H1 (cell line): Measurements from ENCODE around the gene SERINC5. TPM values are rescaled to one million over a fixed set of nuclear protein-coding genes. Genes with fewer than 3 reads are reported as not detected.

ENCODE experiments used
- CBX8 ChIP-seq: fragments of 300-800, 300-1000 bp; sonication (generic); IDR thresholded peaks from 2 replicates; pipeline ENCODE4 v1.7.1; 2016; ENCODE audit warnings: low read depth, low read length, borderline replicate concordance
- GTF2F1 ChIP-seq: IDR thresholded peaks from 2 replicates; pipeline ENCODE4 v1.6.1; 2012; ENCODE audit warnings: low read depth, low read length, improper control_type of control experiment, borderline replicate concordance
- JUN ChIP-seq: IDR thresholded peaks from 2 replicates; pipeline ENCODE4 v1.6.1; 2011; ENCODE audit warnings: low read depth, mild to moderate bottlenecking, improper control_type of control experiment, low read length
- KDM5A ChIP-seq: fragments of 200-600 bp; IDR thresholded peaks from 2 replicates; pipeline ENCODE4 v1.7.1; 2012; ENCODE audit warnings: mild to moderate bottlenecking, low read length, inconsistent platforms, mixed read lengths
- ZNF274 ChIP-seq: IDR thresholded peaks from 2 replicates; pipeline ENCODE4 v1.7.0; 2012; ENCODE audit warnings: low read length, borderline replicate concordance; ENCODE audit errors: extremely low read depth
- polyA plus RNA-seq, 7 experiments: library from polyadenylated mRNA; depleted of rRNA in 3 of 7; stranded (reverse) in 5 of 7; unstranded in 2 of 7; fragments of >200 nt in 5 of 7; fragments of 200-250 nt in 2 of 7; gene quantifications; 1 replicate in 5 of 7; 2 replicates in 1 of 7; 4 replicates in 1 of 7; pipeline versions ENCODE4 v1.2.1 to v1.2.3, GENCODE V29; 2011 to 2013; ENCODE audit warnings: missing spikeins in 2 of 7, mixed read lengths in 2 of 7
- total RNA-seq: library from RNA; stranded (reverse); fragmentation: NEBNext Ultra II Directional; extraction: Animal tissue kit (Norgen Biotek cat#: 25700); gene quantifications from 2 replicates; pipeline ENCODE4 v1.2.1, GENCODE V29; 2021

SERINC5 gene
- total and polyA plus RNA-seq, 2 of the 8 experiments (the other 6 are each of a cell fraction or from before 2014, with no cell fraction given), result 32.2 to 149 TPM

GRCh38 chr5:80068775-80069174 lies 187.1 kb downstream of the SERINC5 start (continued):
- no peak for TF ChIP-seq ZNF274
- no peak for TF ChIP-seq CBX8
- TF ChIP-seq KDM5A, result no peak
- TF ChIP-seq GTF2F1, result no peak
- no peak for TF ChIP-seq JUN
